ENCODE data around the gene MTR.

DNA sequence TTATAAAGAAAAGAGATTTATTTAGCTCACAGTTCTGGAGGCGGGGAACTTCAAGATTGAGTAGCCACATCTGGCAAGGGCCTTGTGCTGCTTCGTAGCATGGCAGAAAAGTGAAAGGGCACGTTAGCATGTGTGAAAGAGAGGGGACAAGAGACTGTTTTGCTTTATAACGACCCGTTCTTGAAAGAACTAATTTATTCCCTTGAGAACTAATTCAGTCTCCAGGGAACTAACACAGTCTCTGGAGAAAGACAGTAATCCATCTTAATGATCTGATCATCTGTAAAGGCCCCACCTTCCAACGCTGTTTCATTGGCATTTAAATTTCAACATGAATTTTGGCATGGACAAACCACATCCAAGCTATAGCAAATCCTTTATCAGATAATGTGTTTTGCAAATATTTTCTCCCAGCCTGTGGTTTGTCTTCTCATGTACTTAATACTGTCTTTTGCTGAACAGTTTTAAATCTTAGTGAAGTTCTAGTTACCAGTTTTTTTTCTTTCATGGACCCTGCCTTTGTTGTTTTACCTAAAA is 26.1 kb downstream of the MTR start:
- TF ChIP-seq, protein P1, sequence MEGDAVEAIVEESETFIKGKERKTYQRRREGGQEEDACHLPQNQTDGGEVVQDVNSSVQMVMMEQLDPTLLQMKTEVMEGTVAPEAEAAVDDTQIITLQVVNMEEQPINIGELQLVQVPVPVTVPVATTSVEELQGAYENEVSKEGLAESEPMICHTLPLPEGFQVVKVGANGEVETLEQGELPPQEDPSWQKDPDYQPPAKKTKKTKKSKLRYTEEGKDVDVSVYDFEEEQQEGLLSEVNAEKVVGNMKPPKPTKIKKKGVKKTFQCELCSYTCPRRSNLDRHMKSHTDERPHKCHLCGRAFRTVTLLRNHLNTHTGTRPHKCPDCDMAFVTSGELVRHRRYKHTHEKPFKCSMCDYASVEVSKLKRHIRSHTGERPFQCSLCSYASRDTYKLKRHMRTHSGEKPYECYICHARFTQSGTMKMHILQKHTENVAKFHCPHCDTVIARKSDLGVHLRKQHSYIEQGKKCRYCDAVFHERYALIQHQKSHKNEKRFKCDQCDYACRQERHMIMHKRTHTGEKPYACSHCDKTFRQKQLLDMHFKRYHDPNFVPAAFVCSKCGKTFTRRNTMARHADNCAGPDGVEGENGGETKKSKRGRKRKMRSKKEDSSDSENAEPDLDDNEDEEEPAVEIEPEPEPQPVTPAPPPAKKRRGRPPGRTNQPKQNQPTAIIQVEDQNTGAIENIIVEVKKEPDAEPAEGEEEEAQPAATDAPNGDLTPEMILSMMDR (IDR thresholded peaks at IDR 0.05; ENCODE audit: insufficient read depth, low read depth, low read length), result no peak
- TF ChIP-seq EZH2 (IDR thresholded peaks at IDR 0.05; ENCODE audit: insufficient read depth, low read length), result no peak
